AG08396 (cell line): ENCODE data around the gene CEP128.
"Not testable (repeated sequence)": the region's sequence is repeated elsewhere in the genome, so short reads cannot be mapped to it uniquely, and the experiment has no call there.

Source experiments
- DNase-seq: peaks from one replicate; pipeline ENCODE4 v3.0.0; 2012; ENCODE audit warnings: low spot score, mixed read lengths

The CEP128 gene

DNA sequence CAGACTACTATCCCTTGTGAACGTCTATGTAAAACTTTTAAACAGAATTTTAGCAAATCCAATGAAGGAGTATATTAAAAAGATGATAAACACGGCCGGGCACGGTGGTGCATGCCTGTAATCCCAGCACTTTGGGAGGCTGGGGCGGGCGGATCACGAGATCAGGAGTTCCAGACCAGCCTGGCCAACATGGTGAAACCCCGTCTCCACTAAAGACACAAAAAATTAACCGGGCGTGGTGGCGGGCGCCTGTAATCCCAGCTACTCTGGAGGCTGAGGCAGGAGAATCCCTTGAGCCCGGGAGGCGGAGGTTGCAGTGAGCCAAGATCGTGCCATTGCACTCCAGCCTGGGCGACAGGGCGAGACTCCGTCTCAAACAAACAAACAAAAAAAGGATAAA, 11.7 kb upstream of the CEP128 start:
- not testable (repeated sequence) for DNase-seq

DNA sequence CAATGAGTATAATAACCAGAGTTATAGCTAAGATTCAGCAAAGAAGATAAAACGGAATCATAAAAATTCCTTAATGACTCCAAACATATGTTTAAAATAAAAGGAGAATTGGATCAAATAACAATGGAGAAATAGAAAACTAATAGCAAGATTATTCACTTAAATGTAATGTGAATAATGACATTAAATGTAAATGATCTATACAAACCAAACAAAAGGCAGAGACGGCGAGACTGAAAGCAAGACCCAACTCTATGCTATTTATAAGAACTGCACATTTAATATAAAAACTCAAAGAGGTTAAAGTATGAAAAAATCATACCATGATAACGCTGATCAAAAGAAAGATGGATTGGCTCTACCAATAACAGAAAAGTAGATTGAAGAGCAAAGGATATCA, 10.0 kb upstream of the CEP128 start:
- DNase-seq, result no peak

DNA sequence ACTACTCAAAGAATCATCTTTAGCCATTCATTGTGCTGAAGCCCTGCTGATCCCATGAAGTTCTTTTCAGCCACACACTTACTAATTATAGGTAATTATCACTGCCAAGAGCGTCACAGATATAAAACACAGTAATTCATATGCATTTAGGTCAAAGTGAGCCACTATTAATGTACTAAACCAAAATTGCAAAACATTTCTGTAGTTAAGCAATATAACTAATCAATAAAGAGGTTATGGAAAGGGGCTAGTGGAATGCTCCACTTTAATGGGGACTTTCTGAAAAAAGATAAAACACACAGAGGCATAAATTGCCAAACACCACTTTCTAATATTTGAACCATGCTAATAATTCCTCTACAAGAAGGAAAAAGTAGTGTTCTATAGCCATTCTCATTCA, 6.8 kb upstream of the CEP128 start:
- DNase-seq, result no peak

DNA sequence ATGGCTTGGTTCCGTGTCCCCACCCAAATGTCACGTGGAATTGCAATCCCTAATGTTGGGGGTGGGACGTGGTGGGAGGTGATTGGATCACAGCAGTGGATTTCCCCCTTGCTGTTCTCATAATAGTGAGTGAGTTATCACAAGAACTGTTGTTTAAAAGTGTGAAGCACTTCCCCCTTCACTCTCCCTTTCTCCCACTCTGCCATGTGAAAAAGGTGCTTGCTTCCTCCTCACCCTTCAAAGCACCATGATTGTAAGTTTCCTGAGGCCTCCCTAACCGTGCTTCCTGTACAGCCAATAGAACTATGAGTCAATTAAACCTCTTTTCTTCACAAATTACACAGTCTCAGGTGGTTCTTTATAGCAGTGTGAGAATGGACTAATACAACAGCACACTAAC, 5.3 kb upstream of the CEP128 start:
- no peak for DNase-seq

DNA sequence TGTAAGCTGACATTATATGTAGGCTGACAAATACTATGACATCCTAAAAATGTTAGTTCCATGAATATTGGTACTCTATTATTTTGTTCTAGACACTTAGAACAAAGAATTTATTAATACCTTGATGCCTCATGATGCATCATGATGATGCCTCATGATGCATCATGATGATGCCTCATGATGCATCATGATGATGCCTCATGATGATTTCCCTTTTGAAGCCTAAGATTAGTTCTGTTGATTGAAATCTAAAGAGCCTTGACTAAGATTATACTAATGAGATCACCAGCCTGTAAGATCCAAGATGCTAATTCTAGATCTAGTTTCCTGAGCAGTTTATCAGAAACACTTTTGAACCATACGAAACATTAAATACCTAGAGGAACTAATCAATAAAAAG, 4.6 kb upstream of the CEP128 start:
- DNase-seq, result no peak

DNA sequence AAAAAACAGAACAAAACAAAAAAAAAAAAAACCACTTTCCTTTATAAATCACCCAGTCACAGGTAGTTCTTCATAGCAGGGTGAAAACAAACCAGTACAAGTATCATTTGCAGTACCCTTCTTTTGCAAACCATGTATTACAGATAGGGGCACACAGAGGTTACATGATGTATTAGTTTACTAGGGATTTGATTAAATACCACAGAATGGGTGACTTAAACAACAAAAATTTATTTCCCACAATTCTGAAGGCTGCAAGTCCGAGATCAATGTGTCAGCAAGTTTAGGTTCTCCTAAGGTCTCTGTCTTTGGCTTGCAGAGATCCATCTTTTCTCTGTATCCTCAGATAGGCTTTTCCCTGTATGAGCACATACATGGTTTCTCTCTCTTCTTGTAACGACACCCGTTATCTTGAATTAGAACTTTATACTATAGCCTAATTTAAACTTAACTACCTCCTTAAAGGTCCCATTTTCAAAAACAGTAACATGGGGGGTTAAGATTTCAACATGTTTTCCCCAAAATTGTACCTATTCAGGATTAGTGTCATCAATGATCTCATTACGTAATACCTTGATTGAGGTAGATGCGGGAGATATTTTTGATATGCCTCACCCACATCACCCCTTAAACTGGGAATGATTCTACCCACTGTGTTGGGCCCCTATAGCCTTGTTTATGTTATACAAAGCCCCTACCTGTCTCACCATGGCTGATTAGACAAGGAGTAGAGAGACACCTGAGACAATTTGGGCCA, 3.5 kb upstream of the CEP128 start:
- no peak for DNase-seq

DNA sequence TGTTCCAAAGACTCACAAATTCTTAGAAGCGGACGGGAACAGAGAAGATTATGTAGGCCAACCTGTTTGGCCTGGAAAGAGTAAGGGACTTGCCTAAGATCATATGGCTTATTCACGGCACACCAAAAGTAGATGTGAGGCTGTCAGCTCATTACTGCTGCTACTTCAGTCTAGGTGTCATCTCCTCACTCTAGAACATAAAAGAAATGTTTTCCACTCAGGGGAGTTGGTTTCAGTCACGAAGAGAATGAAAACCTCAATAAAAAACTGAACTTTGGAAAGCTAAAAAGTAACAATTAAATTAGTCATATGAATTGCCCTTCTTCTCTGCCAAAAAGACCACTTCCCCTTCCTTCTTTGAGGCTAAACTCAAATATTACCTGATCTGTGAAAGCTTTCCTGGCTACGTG, 658 bp upstream of the CEP128 start:
- no peak for DNase-seq

DNA sequence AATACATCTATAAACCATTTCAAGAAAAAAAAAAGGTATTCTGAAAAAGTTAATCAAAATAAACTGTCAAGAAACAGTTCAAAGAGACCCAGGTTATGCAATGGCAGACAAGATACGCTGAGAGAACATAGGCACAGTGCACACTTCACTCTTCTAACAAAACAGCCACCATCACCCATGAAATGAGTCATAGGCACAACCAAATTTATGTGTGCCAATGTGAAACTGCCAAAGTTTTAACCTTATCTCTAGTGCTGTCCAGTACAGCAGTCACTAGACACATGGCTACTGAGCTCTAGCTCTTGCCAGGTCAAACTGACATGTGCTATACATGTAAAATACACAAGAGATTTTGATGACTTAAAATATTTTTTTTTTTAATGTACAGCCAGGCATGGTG, 1.4 kb downstream of the CEP128 start:
- DNase-seq, result no peak

DNA sequence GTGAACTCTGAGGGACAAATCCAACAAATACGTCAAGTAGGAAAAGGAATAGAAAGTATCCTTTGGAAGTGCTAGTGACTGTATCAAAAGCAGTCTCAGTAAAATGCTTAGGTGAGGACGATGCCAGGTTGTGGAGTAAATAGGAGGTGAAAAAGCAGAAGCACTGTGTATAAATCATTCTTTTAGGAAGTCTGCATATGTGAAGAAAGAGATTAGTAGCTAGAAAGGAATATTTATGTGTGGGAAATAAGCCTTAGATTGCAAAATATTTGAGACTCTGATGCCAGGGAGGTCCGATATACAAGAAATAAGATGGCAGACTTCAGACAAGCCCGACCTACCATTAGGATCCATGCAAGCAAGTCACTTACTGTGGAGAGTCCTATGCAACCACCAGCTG, 7.9 kb downstream of the CEP128 start:
- no peak for DNase-seq

DNA sequence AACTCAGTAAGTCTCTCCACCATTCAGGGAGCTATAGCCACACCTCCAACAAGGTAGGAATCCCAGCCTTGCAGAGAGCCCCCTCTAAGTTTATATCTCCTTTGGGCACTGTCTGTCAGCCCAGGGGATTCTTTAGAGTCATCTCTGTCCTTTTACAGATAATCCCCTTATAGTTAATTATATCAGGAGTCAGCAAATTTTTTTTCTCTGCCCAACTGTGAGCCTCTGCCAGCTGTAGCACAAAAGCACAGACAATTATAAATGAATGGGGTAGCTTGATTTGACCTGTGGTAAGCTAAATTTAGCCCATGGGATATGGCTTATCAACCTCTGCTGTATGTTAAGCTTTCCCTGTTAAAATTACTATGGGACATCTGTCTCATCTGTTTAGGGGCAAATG, 8.3 kb downstream of the CEP128 start:
- no peak for DNase-seq

DNA sequence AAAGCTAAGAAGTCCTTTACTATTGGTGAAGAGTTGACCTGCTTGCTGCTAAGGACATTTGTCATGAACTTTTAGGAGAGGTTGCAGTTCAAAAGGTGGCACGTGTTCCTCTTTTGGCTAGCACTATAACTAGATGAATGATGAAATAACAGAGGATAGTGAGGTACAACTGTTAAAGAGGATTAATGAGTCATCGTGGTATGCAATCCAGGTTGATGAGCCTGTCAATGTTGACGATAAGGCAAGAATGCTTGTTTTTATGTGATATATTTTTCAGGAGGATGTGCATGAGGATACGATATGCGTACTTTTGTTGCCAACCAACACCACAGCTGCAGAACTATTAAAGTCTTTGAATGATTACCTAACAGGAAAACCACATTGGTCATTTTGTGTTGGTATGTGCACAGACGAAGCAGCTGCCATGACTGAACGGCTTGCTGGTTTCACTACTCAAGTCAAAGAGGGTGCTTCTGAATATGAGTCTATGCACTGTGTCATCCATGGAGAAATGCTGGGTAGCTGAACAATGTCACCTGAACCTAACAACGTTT, 10.6 kb downstream of the CEP128 start:
- DNase-seq, result peak; percentile 28

DNA sequence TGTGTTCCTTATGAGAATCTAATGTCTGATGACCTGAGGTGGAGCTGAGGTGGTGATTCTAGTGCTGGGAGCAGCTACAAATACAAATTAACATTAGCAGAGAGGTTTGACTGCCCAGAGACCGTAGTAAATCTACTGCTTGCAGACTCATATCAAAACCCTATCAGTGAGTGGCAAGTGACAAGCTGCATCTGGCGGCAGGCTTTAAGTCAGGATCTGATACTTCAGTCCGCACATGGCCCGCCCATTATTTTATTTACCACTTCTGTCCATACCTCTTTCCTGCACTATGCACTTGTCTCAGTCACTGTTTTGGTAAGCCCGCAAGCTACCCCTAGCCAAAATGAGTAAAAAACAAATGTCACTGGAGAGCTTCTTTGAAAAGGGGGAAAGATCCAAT, 11.4 kb downstream of the CEP128 start:
- no peak for DNase-seq

DNA sequence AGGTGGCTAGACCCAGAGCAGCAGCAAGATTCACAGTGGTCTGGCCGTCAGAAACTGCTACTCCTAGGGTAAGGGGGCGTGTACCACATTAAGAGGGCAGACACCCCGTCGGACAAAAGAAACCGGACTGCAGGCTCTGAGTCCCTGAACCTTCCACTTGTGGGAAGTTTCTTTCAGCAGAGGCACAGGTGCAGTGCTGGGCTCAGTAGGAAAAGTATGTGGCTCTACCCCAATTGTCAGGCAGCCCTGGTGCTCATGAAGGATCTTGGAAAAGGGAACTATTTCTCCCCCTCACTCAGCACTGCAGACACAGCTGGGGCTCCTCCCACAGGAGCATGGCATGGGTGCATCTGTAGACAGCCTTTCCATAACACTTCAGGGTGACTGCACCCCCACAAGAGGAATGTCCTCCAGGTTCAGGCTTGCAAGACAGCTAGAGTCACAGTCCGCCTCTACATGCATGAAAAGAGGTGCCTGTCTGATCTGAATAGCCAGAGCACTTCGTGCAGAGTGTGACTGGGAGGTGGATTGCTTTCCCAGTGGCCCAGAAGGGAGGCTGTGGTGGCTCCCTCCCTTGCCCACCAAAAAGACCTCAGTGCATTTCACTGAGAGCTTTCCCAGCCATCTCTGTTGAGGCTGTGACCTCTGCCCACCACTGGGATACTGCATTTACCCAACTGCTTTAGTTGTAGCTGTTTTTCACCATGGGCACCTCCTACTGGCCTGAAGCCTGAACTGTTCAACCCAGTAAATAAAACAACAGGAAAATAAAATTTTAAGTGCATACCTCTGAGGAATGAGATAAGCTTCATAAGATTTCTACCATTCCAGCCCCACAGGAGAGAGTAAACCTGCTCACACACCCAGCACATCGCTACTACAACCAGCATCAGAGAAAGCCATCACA, 14.2 kb downstream of the CEP128 start:
- DNase-seq, result no peak

DNA sequence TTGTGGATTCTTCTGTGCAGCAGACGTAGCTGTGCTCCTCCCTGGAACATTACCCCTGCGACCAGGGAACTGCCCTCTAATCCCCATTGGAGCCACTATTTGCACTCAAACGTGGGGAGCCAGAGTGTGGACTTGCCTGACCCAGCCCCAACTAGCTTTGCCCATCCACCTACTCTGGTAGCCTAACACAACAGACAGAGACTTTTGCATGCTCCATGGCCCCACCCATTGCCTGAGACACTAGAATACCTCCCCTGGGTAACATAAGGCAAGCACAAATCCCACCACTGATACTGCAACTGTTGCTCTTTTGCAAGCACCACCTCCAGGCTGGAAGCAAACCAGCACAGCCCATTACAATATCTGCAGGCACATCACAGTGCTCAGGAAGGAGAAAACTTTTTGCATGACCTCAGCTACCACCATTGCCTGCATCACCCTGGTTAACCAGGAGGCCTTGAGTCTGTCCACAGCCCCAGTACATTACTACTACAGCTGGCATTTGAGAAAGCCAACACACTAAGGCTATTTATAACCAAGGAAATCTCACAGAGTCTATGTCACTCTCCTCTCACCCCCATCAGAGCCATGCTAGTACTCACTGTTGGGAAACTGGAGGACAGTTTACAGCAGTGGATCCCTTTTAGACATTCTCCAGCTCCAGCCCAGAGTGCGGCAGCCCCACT, 15.0 kb downstream of the CEP128 start:
- DNase-seq, result peak; percentile 53

DNA sequence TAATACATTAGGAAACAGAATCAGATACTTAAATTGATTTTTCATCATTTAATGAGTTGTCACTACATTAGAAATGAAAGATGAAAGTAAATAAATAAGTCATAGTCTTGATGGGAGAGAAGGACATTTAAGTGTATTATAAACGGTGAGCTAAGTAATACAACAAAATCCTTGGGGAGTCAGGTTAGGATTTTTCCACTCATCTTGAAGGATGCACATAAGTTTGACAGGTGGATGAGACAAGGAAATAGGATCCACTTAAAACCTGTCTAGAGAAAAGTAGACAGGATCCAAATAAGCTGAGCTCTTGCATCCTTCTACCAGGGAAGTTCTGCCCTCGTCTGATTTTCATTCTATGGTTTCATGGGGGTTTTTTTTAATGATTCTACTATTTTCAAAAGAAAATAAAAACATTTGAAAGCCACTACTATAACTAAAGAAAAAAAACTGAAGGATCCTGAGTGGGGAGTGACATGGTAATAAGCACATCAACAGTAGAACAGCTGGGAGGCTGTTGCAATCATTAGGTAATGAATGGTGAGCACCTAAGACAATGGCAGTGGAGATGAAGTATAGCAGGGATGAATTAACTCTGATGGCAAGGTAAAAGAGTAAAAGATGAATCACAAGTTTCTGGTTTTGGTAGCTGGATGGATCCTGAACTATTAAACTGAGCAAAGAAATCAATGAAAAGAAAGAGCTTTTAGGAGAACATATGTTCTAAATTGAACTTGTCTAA, 17.0 kb downstream of the CEP128 start:
- DNase-seq, result no peak

DNA sequence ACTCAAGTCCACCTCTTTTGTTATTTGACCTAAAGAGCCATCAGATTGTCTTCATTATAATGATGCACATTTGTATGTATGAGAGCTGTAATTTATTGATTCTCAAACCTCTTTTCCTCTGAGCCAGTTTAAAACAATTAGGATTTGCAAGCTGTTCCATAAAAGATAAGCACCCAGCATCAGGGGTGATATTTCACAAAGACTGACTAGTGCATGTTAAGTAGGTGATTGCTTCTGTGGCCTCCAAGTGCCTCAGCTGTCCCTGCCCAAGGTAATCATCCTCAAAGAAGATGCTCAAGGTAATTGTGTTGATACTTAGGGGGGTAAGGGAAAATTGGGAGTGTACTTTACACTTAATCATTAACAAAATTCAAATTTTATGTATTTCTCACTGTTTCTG, 18.2 kb downstream of the CEP128 start:
- DNase-seq, result no peak

DNA sequence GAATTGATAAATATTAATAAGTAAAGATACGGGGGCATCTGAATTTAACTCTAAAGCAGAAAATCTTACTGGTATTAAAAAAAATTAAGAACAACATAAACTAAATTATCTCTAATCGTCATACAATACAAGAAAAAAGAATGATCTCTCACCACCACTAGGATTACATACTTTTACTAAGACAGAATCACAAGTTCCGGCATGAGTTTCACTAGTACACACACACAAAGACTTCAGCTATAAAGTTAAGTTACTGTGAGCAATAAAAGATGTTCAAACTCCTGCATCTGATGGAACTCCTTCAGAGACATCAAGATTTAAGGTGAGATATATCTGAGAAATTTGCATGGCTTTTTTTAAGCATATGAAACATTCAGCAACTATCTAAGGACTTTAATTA, 21.9 kb downstream of the CEP128 start:
- no peak for DNase-seq

DNA sequence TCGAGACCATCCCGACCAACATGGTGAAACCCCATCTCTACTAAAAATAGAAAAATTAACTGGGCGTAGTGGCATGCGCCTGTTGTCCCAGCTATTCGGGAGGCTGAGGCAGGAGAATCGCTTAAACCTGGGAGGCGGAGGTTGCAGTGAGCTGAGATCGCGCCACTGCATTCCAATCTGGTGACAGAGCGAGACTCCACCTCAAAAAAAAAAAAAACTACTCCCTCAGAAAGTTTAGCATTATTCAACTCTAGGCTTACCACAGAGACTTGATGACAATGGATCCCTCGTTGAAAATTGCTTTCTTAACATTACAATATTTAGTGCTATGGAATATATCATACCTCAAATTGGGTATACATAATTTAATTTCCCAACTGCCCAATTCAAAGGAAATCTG, 29.5 kb downstream of the CEP128 start:
- not testable (repeated sequence) for DNase-seq

DNA sequence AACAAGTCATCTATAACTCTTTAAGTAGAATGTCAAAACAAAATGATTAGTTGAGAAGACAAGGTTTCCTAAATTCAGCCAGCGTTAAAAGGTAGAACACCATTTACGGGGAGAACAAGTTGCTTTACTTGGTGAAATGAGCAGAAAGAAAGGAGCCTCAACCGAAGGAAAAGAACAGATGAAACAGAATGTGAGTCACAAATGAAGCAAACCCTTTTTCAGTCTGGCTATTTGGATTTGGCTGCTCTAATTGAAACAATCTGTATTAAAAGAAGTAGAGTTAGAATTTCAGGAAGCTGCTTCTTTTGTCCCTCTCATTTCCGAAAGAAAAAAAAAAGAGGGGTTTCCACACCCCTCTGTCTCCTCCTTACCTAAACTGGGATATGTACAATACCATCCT, 34.6 kb downstream of the CEP128 start:
- peak; percentile 11 for DNase-seq

DNA sequence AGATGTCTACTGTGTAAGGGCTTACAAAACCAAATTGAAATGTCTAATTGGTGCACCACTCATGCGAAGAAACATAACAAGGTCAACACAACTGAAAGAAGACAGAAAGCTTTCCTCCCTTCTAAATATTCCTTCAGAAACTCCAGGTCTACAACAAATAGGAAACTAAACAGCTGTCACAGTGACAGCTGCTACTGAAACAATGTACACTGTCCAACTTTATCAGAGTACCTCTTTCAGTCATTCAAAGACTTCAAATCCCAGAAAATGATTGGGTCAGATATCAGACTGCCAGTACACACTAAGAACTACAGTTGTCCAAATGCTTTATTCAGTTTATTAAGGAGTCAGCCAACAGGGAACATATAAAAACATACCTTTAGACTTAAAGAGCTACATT, 35.2 kb downstream of the CEP128 start:
- no peak for DNase-seq

DNA sequence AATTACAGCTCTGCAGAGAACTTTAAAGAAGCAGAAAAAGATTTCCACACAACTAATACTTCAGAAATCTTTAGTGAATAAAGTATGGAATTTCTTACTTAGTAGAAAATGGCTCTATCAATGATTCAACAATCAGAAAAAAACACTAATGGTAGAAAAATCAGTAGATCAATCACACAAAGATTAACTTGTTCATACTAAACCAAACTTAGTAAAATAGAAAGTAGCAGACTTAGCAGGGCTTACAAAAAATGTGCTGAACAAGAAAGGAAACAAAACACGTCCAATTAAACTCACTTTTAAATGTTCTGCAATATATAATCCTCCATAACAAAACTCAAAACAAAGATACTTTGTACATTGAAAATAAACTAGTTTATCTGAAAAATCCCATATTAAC, 38.9 kb downstream of the CEP128 start:
- DNase-seq, result no peak

DNA sequence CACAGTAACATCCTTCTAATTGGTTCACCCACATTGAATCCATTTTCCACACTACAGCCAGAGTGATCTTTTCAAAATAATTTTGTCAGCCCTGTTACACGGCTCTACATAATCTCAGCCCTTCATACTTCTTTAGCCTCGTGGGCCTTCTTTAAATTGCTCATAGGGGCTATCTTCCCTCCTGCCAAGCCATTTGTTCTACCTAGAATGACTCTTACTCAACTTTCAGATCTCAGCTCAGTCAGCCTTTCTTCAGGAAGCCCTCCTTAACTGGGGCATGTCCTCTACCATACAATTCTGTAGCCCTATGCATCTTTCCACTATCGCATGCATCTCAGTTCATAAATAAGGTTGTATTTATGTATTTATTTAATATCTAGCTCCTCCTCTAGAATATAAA, 39.7 kb downstream of the CEP128 start:
- no peak for DNase-seq
